CD14-positive monocyte (primary cell): ENCODE data around the gene OBSCN. TPM values are rescaled to one million over a fixed set of nuclear protein-coding genes. Genes with fewer than 3 reads are reported as not detected.

Experiments used
- DNase-seq, 3 donors: peaks; one replicate each; pipeline ENCODE4 v3.0.0-alpha.2; 2011 to 2022
- H2AFZ ChIP-seq: 2 replicates; pipeline ENCODE4 v1.6.0; 2012; ENCODE audit warnings: mild to moderate bottlenecking, low read depth, low read length, inconsistent platforms; ENCODE audit not compliant: insufficient read depth, poor library complexity, severe bottlenecking
- H3K27ac ChIP-seq, 2 donors: 1 replicate in 1 of 2; 2 replicates in 1 of 2; pipeline ENCODE4 v1.5.1; 2012 to 2013; ENCODE audit warnings: low read length in 2 of 2, control low read depth in 1 of 2, inconsistent platforms in 1 of 2, low read depth in 1 of 2, mild to moderate bottlenecking in 1 of 2
- H3K27me3 ChIP-seq, 2 donors: one replicate each; pipeline versions ENCODE4 v1.6.0 to v1.6.1; 2011 to 2013; ENCODE audit warnings: low read length in 2 of 2; ENCODE audit not compliant: control insufficient read depth in 2 of 2, insufficient read depth in 2 of 2
- H3K36me3 ChIP-seq, 2 donors: replicated peaks in 1 of 2; 1 replicate in 1 of 2; 2 replicates in 1 of 2; pipeline versions ENCODE4 v1.5.1 to v1.6.1; 2012 to 2013; ENCODE audit warnings: low read length in 2 of 2, control low read depth in 1 of 2, inconsistent platforms in 1 of 2, mild to moderate bottlenecking in 1 of 2; ENCODE audit not compliant: insufficient read depth in 2 of 2, control insufficient read depth in 1 of 2
- H3K4me1 ChIP-seq, 2 donors: 1 replicate in 1 of 2; 2 replicates in 1 of 2; pipeline versions ENCODE4 v1.5.1 to v1.6.1; 2012 to 2013; ENCODE audit warnings: low read length in 2 of 2, control low read depth in 1 of 2, inconsistent platforms in 1 of 2, mild to moderate bottlenecking in 1 of 2, moderate library complexity in 1 of 2; ENCODE audit not compliant: insufficient read depth in 2 of 2, control insufficient read depth in 1 of 2
- H3K4me2 ChIP-seq: replicated peaks from 2 replicates; pipeline ENCODE3; 2012; ENCODE audit warnings: low read length, moderate library complexity, mild to moderate bottlenecking; ENCODE audit not compliant: poor library complexity, severe bottlenecking; ENCODE audit errors: extremely low read depth
- H3K4me3 ChIP-seq, 3 experiments: fragments of 200-600 bp in 1 of 3; sonication (generic) in 1 of 3; replicated peaks in 1 of 3; 1 replicate in 2 of 3; 2 replicates in 1 of 3; pipeline ENCODE4 v1.5.1; 2011 to 2013; ENCODE audit warnings: low read length in 3 of 3, mild to moderate bottlenecking in 3 of 3, control low read depth in 2 of 3, low read depth in 2 of 3, inconsistent platforms in 1 of 3, moderate library complexity in 1 of 3
- H3K79me2 ChIP-seq: 2 replicates; pipeline ENCODE4 v1.6.0; 2012; ENCODE audit warnings: mild to moderate bottlenecking, control low read depth, inconsistent platforms, low read length, moderate library complexity; ENCODE audit not compliant: insufficient read depth
- H3K9ac ChIP-seq: 2 replicates; pipeline ENCODE4 v1.6.0; 2017; ENCODE audit warnings: low read length, mild to moderate bottlenecking; ENCODE audit not compliant: insufficient read depth, poor library complexity, severe bottlenecking
- H3K9me3 ChIP-seq, 2 donors: replicated peaks in 1 of 2; 1 replicate in 1 of 2; 2 replicates in 1 of 2; pipeline versions ENCODE4 v1.5.1 to v1.6.1; 2012 to 2013; ENCODE audit warnings: low read length in 2 of 2, control low read depth in 1 of 2; ENCODE audit not compliant: control insufficient read depth in 1 of 2, insufficient read depth in 1 of 2
- H4K20me1 ChIP-seq: 2 replicates; pipeline ENCODE4 v1.6.0; 2012; ENCODE audit warnings: mild to moderate bottlenecking, low read length, control low read depth, moderate library complexity; ENCODE audit not compliant: insufficient read depth
- H3K27ac Mint-ChIP-seq, 7 donors: one replicate each; pipeline ENCODE4 v1.8.0; 2020; ENCODE audit warnings: mild to moderate bottlenecking in 7 of 7, mixed read lengths in 7 of 7, moderate library complexity in 6 of 7, inconsistent platforms in 2 of 7
- H3K27me3 Mint-ChIP-seq, 3 donors: one replicate each; pipeline ENCODE4 v1.8.0; 2021 to 2022; ENCODE audit warnings: low read depth in 3 of 3, mild to moderate bottlenecking in 3 of 3, mixed read lengths in 3 of 3, moderate library complexity in 3 of 3, inconsistent platforms in 1 of 3
- H3K36me3 Mint-ChIP-seq, 2 donors: one replicate each; pipeline ENCODE4 v1.8.0; 2020; ENCODE audit warnings: mixed read lengths in 2 of 2, inconsistent platforms in 1 of 2, mild to moderate bottlenecking in 1 of 2
- H3K4me1 Mint-ChIP-seq: one replicate; pipeline ENCODE4 v1.8.0; 2020; ENCODE audit warnings: mild to moderate bottlenecking, mixed read lengths
- H3K4me3 Mint-ChIP-seq, 2 donors: one replicate each; pipeline ENCODE4 v1.8.0; 2020; ENCODE audit warnings: mild to moderate bottlenecking in 2 of 2, mixed read lengths in 2 of 2, moderate library complexity in 1 of 2
- H3K9me3 Mint-ChIP-seq, 7 donors: one replicate each; pipeline ENCODE4 v1.8.0; 2020 to 2022; ENCODE audit warnings: mixed read lengths in 7 of 7, mild to moderate bottlenecking in 6 of 7, moderate library complexity in 6 of 7, inconsistent platforms in 2 of 7
- CTCF ChIP-seq: fragments of 200-600 bp; IDR thresholded peaks from one replicate; pipeline ENCODE4 v1.8.0; 2022; ENCODE audit warnings: antibody characterized with exemption, mild to moderate bottlenecking
- WGBS: methylation state at CpG from one replicate; pipeline ENCODE4 v1.1.5; 2013; ENCODE audit warnings: missing lambda C conversion rate; ENCODE audit not compliant: insufficient coverage; 5-methylcytosine and 5-hydroxymethylcytosine counted together
- intact Hi-C, 2 donors: fragments of 100-400 bp; cut with micrococcal nuclease; formaldehyde crosslinking; loops; one replicate each; pipeline versions ENCODE4 v1.15.0 to v1.15.1; 2023
- polyA plus RNA-seq, 3 donors: library from polyadenylated mRNA; depleted of rRNA in 1 of 3; unstranded in 2 of 3; stranded (reverse) in 1 of 3; fragments of 300-500 nt in 2 of 3; fragments of >200 nt in 1 of 3; fragmentation: Illumina TruSeq in 2 of 3; gene quantifications; 1 replicate in 2 of 3; 2 replicates in 1 of 3; pipeline ENCODE4 v1.2.3, GENCODE V29; 2012 to 2021

Gene OBSCN
- polyA plus RNA-seq, 3 donors = 0.57 to 1.5 (median 0.76) TPM

DNA sequence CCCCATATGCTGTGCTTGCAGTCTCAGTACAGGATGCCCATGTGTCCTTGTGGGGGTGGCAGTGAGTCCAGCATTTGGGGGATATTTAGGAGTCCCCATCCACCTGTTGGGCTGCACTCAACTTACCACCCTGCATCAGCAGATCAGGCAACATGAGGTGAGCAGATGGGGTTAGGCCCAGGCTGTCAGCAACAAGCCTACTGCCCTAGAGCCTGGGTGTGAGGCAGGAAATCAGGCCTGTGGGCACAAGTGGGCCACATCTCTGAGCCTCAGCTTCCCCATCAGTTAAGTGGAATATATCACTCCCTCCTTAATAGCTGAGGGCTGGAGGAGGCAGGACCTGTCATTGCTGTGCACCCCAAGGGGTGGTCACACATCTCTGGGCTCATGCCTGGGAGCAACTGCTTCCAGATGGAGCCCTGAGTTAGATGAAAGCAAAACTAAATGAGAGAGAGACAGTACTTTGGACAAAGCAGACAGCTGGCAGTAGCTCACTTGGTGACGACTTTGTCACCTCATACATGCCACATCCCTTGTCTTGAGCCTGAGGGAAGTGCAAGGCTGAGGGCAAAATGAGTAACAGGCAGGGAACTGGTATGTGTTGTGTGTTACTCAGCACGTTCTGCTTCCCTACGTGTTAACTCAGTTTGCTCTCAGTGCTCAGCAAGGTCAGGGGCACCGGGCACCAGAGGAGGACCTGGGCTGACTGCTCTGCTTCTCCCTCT, 150.4 kb downstream of the OBSCN start:
- H3K27me3 ChIP-seq = no peaks in the 10 kb centered on the region
- no peak for DNase-seq
- Mint-ChIP-seq H3K4me3 (no peak overlapping the region), H3K36me3 (no peaks in the 10 kb centered on the region), H3K27ac (no peak overlapping the region), H3K9me3 (no peaks in the 10 kb centered on the region), H3K27me3 (peaks cover 0 to 2% (median under 1%) of the 10 kb centered on the region in 3 donors), H3K4me1 (no peaks in the 10 kb centered on the region)
- intact Hi-C loops = no loop called here
- no peak overlapping the region for H3K27ac ChIP-seq
- H3K9me3 ChIP-seq = no peaks in the 10 kb centered on the region
- no peaks in the 10 kb centered on the region for H3K36me3 ChIP-seq
- no peak overlapping the region for H3K4me2 ChIP-seq
- WGBS = 89% methylated on average over 4 of the region's 4 CpGs
- H2AFZ ChIP-seq = no peak overlapping the region
- no peak overlapping the region for H3K9ac ChIP-seq
- no peak overlapping the region for H3K4me3 ChIP-seq
- H4K20me1 ChIP-seq = no peaks in the 10 kb centered on the region
- no peaks in the 10 kb centered on the region for H3K4me1 ChIP-seq
- no peak for TF ChIP-seq CTCF
- H3K79me2 ChIP-seq = no peaks in the 10 kb centered on the region

- Histone ChIP-seq H3K9ac (no peak overlapping the region), H4K20me1 (no peaks in the 10 kb centered on the region)
- no peaks in the 10 kb centered on the region for H3K36me3 Mint-ChIP-seq
These were observed 151.1 kb downstream of the OBSCN start for GRCh38 chr1:228358764-228359612.

More at GRCh38 chr1:228358764-228359612, 151.1 kb downstream of the OBSCN start:
- Mint-ChIP-seq H3K27ac (no peak overlapping the region), H3K4me1 (no peaks in the 10 kb centered on the region), H3K9me3 (no peaks in the 10 kb centered on the region), H3K27me3 (peaks cover 0 to 2% (median 1%) of the 10 kb centered on the region in 3 donors), H3K4me3 (no peak overlapping the region)
- no peak for DNase-seq
- no peak overlapping the region for H2AFZ ChIP-seq
- 97% methylated on average over 11 of the region's 19 CpGs for WGBS
- no peak overlapping the region for H3K4me3 ChIP-seq
- H3K79me2 ChIP-seq = no peaks in the 10 kb centered on the region
- no peak for TF ChIP-seq CTCF
- H3K36me3 ChIP-seq = no peaks in the 10 kb centered on the region
- no peaks in the 10 kb centered on the region for H3K9me3 ChIP-seq
- intact Hi-C loops = no loop called here
- no peaks in the 10 kb centered on the region for H3K27me3 ChIP-seq
- H3K27ac ChIP-seq = no peak overlapping the region
- no peaks in the 10 kb centered on the region for H3K4me1 ChIP-seq
- H3K4me2 ChIP-seq = no peak overlapping the region
